AG04450 (cell line): ENCODE results near the gene C1QC. TPM values are rescaled to one million over a fixed set of nuclear protein-coding genes. Genes with fewer than 3 reads are reported as not detected.
A peak's percentile ranks its signal among the peaks of the same experiment; 100 is the strongest.

Experiments
- CTCF ChIA-PET: fragments of 300-600, 350-600 bp; formaldehyde crosslinking; extraction: SDS; loops from one replicate; lab custom pipeline; 2022; ENCODE audit warnings: antibody characterized with exemption, inconsistent platforms; lab: Charles Lee
- POLR2A ChIA-PET: fragments of 350-600 bp; formaldehyde crosslinking; extraction: SDS; loops from one replicate; lab custom pipeline; 2021; ENCODE audit warnings: antibody characterized with exemption, inconsistent platforms; lab: Yijun Ruan, JAX
- DNase-seq: peaks from one replicate; pipeline ENCODE4 v3.0.0-alpha.2; 2011; ENCODE audit warnings: low read depth, low spot score
- H3K27ac ChIP-seq: one replicate; pipeline ENCODE4 v1.5.1; 2012; ENCODE audit warnings: low read depth, low read length, control low read depth
- H3K27me3 ChIP-seq: one replicate; pipeline ENCODE4 v1.6.0; 2012; ENCODE audit warnings: low read length; ENCODE audit not compliant: control insufficient read depth, insufficient read depth
- H3K4me3 ChIP-seq: 2 replicates; pipeline ENCODE4 v1.5.1; 2011; ENCODE audit warnings: mild to moderate bottlenecking, low read depth, low read length, control low read depth
- H3K9me3 ChIP-seq: 2 replicates; pipeline ENCODE4 v1.5.1; 2012; ENCODE audit warnings: low read length; ENCODE audit not compliant: control insufficient read depth, insufficient read depth
- CTCF ChIP-seq: IDR thresholded peaks from 2 replicates; pipeline ENCODE4 v1.5.1; 2011; ENCODE audit warnings: low read depth, low read length, control low read depth, inconsistent platforms
- polyA plus RNA-seq: library from polyadenylated mRNA; depleted of rRNA; stranded (reverse); fragments of >200 nt; gene quantifications from 2 replicates; pipeline ENCODE4 v1.2.3, GENCODE V29; 2011

The C1QC gene
- polyA plus RNA-seq, 1 experiment, result not detected

GRCh38 chr1:22637907-22638445, 5.5 kb upstream of the C1QC start:
- POLR2A ChIA-PET, result no interaction called here
- CTCF ChIA-PET, result no interaction called here
- no peak overlapping the region for H3K4me3 ChIP-seq
- H3K27ac ChIP-seq, result no peak overlapping the region
- H3K9me3 ChIP-seq, result peaks cover 4% of the 10 kb centered on the region; the same call in 1 of the 2 replicates
- peaks cover 34% of the 10 kb centered on the region for H3K27me3 ChIP-seq
- no peak for TF ChIP-seq CTCF
- DNase-seq, result no peak

GRCh38 chr1:22638476-22639234, 4.8 kb upstream of the C1QC start:
- H3K27me3 ChIP-seq, result peaks cover 33% of the 10 kb centered on the region
- H3K4me3 ChIP-seq, result no peak overlapping the region
- H3K9me3 ChIP-seq, result peaks cover 4% of the 10 kb centered on the region; the same call in 1 of the 2 replicates
- no peak overlapping the region for H3K27ac ChIP-seq
- no peak for TF ChIP-seq CTCF
- CTCF ChIA-PET, result interaction anchor here (2.3 to 4.1 kb wide), 2 partner anchors 111 to 218 kb away, joined by 12 to 116 read pairs; no protein-coding TSS in a partner anchor
- DNase-seq, result no peak
- POLR2A ChIA-PET, result no interaction called here

- Histone ChIP-seq H3K27ac (no peak overlapping the region), H3K4me3 (no peak overlapping the region), H3K27me3 (peaks cover 32% of the 10 kb centered on the region), H3K9me3 (peaks cover 4% of the 10 kb centered on the region; the same call in 1 of the 2 replicates)
- POLR2A ChIA-PET, result no interaction called here
- DNase-seq, result peak; percentile 46
- CTCF ChIA-PET, result interaction anchor here (2.3 to 4.1 kb wide), 2 partner anchors 112 to 218 kb away, joined by 12 to 116 read pairs; no protein-coding TSS in a partner anchor
- TF ChIP-seq CTCF, result peak; percentile 23; the same call in 1 of the 2 replicates
Measured at GRCh38 chr1:22639286-22639685, 4.1 kb upstream of the C1QC start.

GRCh38 chr1:22641247-22641646, 2.2 kb upstream of the C1QC start:
- CTCF ChIA-PET, result interaction anchor here (0.6 to 4.1 kb wide), 15 partner anchors 9 to 482 kb away, joined by 3 to 116 read pairs (median 5); partner anchors contain the start of gene C1QB
- no peak for DNase-seq
- Histone ChIP-seq H3K27ac (no peak overlapping the region), H3K4me3 (no peak overlapping the region), H3K27me3 (peaks cover 36% of the 10 kb centered on the region), H3K9me3 (no peaks in the 10 kb centered on the region; the same call in 1 of the 2 replicates)
- POLR2A ChIA-PET, result interaction anchor here (1.4 kb wide), 1 partner anchor 221 kb away, joined by 4 read pairs; no protein-coding TSS in a partner anchor
- TF ChIP-seq CTCF, result no peak
